K562 (cell line): ENCODE results near the gene ZBED4. TPM values are rescaled to one million over a fixed set of nuclear protein-coding genes. Genes with fewer than 3 reads are reported as not detected.

Source experiments
- BACH1 ChIP-seq: fragments of 200-800 bp; sonication (Bioruptor generic); IDR thresholded peaks from 2 replicates; pipeline ENCODE4 v1.6.1; 2016; ENCODE audit warnings: missing genetic modification characterization, missing compliant biosample characterization
- NFXL1 ChIP-seq: fragments of 450-650 bp; formaldehyde crosslinking; IDR thresholded peaks from 2 replicates; pipeline ENCODE4 v1.4.0; 2021; ENCODE audit warnings: mild to moderate bottlenecking
- PHF21A ChIP-seq: fragments of 450-650 bp; IDR thresholded peaks from 2 replicates; pipeline ENCODE4 v1.6.1; 2017; ENCODE audit warnings: low read depth, borderline replicate concordance
- TBL1XR1 ChIP-seq, 2 experiments: IDR thresholded peaks; 2 replicates each; pipeline ENCODE4 v1.6.1; 2012; ENCODE audit warnings: improper control_type of control experiment in 2 of 2, low read length in 2 of 2, mild to moderate bottlenecking in 1 of 2
- THRAP3 ChIP-seq: fragments of 450-650 bp; IDR thresholded peaks from 2 replicates; pipeline ENCODE4 v1.6.1; 2016; ENCODE audit warnings: mild to moderate bottlenecking, inconsistent platforms, borderline replicate concordance
- ZKSCAN1 ChIP-seq: fragments of 150-350 bp; IDR thresholded peaks from 2 replicates; pipeline ENCODE4 v1.6.1; 2016; ENCODE audit warnings: low read depth, low read length
- ZZZ3 ChIP-seq: fragments of 450-650 bp; IDR thresholded peaks from 2 replicates; pipeline ENCODE4 v1.6.1; 2016; ENCODE audit warnings: antibody characterized with exemption, mild to moderate bottlenecking, moderate library complexity
- polyA plus RNA-seq, 8 experiments: library from polyadenylated mRNA; depleted of rRNA in 4 of 8; stranded (reverse) in 5 of 8; unstranded in 3 of 8; fragments of >200 nt; fragmentation: Nextera tagmentation in 2 of 8; fragmentation: Illumina TruSeq in 1 of 8; extraction: Ambion mirVana in 2 of 8; extraction: Trizol in 1 of 8; gene quantifications; 2 replicates each; pipeline versions ENCODE4 v1.2.1 to v1.2.3, GENCODE V29; 2011 to 2014; ENCODE audit warnings: inconsistent platforms in 1 of 8, missing spikeins in 1 of 8
- total RNA-seq, 7 experiments: library from RNA; depleted of rRNA in 6 of 7; stranded (reverse); fragments of >200 nt in 6 of 7; fragmentation: Illumina TruSeq in 2 of 7; extraction: Trizol in 2 of 7; gene quantifications; 2 replicates each; pipeline versions ENCODE4 v1.2.1 to v1.2.3, GENCODE V29; 2011 to 2021; ENCODE audit warnings: low replicate concordance in 1 of 7
- TF ChIP-seq, protein P1 (sequence below): sonication (generic); formaldehyde crosslinking; IDR thresholded peaks from 2 replicates; pipeline ENCODE4 v1.8.1; 2023; ENCODE audit warnings: mild to moderate bottlenecking, missing genetic modification reagents, moderate library complexity
- TF ChIP-seq, protein P2 (sequence below): sonication (generic); formaldehyde crosslinking; IDR thresholded peaks from 2 replicates; pipeline ENCODE4 v1.8.0; 2022; ENCODE audit warnings: mild to moderate bottlenecking, missing genetic modification reagents, borderline replicate concordance
- TF ChIP-seq, protein P3 (sequence below): sonication (generic); formaldehyde crosslinking; IDR thresholded peaks from 2 replicates; pipeline ENCODE4 v1.8.1; 2023; ENCODE audit warnings: mild to moderate bottlenecking, missing genetic modification reagents
- TF ChIP-seq, protein P4 (sequence below): fragments of 250-450 bp; sonication (Bioruptor Pico); IDR thresholded peaks from 2 replicates; pipeline ENCODE4 v1.9.0; 2021; ENCODE audit warnings: mild to moderate bottlenecking
- TF ChIP-seq, protein P5 (sequence below): fragments of 450-650 bp; IDR thresholded peaks from 2 replicates; pipeline ENCODE4 v1.7.0; 2016; ENCODE audit warnings: borderline replicate concordance
- TF ChIP-seq, protein P6 (sequence below): fragments of 250-450 bp; sonication (Bioruptor Pico); IDR thresholded peaks from 2 replicates; pipeline ENCODE4 v1.5.0; 2020; ENCODE audit warnings: mild to moderate bottlenecking
- TF ChIP-seq, protein P7 (sequence below), 2 experiments: fragments of 200-800 bp in 1 of 2; sonication (Bioruptor generic) in 1 of 2; sonication (generic) in 1 of 2; formaldehyde crosslinking in 1 of 2; IDR thresholded peaks in 1 of 2; conservative IDR thresholded peaks in 1 of 2; 2 replicates each; pipeline versions ENCODE4 v1.5.0 to v1.6.1; 2016 to 2020; ENCODE audit warnings: missing compliant biosample characterization in 1 of 2, missing genetic modification characterization in 1 of 2, missing genetic modification reagents in 1 of 2

The ZBED4 gene
- total and polyA plus RNA-seq, 9 of the 15 experiments (the other 6 are each of a cell fraction or from before 2014, with no cell fraction given): 1.5 to 16.8 (median 7.4) TPM

DNA sequence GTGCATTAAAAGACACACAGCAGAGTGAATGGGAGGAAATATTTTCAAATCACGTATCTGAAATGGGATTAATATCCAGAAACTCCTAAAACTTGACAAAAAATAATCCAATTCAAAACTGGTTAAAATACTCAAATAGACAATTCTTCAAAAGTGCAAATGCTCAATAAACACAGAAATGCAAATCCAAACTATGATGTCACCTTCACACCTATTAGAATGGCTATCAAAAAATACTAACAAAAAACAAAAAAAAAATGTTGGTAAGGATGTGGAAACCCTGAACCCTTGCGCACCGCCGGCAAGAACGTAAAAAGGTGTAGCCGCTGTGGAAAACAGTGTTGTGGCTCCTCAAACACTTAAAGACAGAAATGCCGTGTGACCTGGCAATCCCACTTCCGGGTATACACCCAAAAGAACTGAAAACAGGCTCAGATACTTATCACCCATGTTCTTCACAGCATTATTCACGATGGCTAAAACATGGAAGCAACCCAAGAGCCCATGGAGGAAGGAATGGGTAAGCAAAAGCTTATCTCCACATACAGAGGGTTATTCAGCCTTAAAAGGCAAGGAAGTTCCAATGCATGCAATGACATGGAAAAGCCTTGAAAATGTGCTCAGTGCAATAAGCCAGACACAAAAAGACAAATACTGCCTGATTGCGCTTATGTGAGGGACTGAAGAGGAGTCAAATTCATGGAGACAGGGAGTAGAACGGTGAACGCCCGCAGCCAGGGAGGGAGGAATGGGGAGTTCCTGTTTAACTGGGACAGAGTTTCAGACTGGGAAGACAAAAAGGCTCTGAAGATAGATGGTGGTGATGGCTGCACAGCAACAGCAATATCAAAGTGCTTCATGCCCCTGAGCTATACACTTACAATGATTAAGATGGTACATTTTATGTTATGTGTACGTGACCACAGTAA lies 45.6 kb upstream of the ZBED4 start (continued):
- TF ChIP-seq, protein P1, sequence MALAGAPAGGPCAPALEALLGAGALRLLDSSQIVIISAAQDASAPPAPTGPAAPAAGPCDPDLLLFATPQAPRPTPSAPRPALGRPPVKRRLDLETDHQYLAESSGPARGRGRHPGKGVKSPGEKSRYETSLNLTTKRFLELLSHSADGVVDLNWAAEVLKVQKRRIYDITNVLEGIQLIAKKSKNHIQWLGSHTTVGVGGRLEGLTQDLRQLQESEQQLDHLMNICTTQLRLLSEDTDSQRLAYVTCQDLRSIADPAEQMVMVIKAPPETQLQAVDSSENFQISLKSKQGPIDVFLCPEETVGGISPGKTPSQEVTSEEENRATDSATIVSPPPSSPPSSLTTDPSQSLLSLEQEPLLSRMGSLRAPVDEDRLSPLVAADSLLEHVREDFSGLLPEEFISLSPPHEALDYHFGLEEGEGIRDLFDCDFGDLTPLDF (CRISPR knock-in tag): no peak
- TF ChIP-seq, protein P2, sequence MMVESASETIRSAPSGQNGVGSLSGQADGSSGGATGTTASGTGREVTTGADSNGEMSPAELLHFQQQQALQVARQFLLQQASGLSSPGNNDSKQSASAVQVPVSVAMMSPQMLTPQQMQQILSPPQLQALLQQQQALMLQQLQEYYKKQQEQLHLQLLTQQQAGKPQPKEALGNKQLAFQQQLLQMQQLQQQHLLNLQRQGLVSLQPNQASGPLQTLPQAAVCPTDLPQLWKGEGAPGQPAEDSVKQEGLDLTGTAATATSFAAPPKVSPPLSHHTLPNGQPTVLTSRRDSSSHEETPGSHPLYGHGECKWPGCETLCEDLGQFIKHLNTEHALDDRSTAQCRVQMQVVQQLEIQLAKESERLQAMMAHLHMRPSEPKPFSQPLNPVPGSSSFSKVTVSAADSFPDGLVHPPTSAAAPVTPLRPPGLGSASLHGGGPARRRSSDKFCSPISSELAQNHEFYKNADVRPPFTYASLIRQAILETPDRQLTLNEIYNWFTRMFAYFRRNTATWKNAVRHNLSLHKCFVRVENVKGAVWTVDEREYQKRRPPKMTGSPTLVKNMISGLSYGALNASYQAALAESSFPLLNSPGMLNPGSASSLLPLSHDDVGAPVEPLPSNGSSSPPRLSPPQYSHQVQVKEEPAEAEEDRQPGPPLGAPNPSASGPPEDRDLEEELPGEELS: 0 out of 2 replicates have a peak, but pooled peaks have one; percentile 44
- TF ChIP-seq THRAP3 (no peak), BACH1 (peak; percentile 67; the same call in 1 of the 2 replicates), TBL1XR1 (IDR thresholded peaks at IDR 0.05; ENCODE audit: low read length in 2 of 2) (peak in 1 of 2 experiments; percentile 45; a peak in 1 of 4 replicates), PHF21A (no peak), NFXL1 (CRISPR knock-in tag) (no peak), ZZZ3 (no peak), ZKSCAN1 (no peak)
- TF ChIP-seq, protein P3, sequence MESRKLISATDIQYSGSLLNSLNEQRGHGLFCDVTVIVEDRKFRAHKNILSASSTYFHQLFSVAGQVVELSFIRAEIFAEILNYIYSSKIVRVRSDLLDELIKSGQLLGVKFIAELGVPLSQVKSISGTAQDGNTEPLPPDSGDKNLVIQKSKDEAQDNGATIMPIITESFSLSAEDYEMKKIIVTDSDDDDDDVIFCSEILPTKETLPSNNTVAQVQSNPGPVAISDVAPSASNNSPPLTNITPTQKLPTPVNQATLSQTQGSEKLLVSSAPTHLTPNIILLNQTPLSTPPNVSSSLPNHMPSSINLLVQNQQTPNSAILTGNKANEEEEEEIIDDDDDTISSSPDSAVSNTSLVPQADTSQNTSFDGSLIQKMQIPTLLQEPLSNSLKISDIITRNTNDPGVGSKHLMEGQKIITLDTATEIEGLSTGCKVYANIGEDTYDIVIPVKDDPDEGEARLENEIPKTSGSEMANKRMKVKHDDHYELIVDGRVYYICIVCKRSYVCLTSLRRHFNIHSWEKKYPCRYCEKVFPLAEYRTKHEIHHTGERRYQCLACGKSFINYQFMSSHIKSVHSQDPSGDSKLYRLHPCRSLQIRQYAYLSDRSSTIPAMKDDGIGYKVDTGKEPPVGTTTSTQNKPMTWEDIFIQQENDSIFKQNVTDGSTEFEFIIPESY (CRISPR knock-in tag): peak; percentile 42; the same call in 1 of the 2 replicates
- TF ChIP-seq, protein P4, sequence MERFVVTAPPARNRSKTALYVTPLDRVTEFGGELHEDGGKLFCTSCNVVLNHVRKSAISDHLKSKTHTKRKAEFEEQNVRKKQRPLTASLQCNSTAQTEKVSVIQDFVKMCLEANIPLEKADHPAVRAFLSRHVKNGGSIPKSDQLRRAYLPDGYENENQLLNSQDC: no peak
- TF ChIP-seq, protein P5, sequence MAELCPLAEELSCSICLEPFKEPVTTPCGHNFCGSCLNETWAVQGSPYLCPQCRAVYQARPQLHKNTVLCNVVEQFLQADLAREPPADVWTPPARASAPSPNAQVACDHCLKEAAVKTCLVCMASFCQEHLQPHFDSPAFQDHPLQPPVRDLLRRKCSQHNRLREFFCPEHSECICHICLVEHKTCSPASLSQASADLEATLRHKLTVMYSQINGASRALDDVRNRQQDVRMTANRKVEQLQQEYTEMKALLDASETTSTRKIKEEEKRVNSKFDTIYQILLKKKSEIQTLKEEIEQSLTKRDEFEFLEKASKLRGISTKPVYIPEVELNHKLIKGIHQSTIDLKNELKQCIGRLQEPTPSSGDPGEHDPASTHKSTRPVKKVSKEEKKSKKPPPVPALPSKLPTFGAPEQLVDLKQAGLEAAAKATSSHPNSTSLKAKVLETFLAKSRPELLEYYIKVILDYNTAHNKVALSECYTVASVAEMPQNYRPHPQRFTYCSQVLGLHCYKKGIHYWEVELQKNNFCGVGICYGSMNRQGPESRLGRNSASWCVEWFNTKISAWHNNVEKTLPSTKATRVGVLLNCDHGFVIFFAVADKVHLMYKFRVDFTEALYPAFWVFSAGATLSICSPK: no peak
- TF ChIP-seq, protein P6, sequence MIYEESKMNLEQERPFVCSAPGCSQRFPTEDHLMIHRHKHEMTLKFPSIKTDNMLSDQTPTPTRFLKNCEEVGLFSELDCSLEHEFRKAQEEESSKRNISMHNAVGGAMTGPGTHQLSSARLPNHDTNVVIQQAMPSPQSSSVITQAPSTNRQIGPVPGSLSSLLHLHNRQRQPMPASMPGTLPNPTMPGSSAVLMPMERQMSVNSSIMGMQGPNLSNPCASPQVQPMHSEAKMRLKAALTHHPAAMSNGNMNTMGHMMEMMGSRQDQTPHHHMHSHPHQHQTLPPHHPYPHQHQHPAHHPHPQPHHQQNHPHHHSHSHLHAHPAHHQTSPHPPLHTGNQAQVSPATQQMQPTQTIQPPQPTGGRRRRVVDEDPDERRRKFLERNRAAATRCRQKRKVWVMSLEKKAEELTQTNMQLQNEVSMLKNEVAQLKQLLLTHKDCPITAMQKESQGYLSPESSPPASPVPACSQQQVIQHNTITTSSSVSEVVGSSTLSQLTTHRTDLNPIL (CRISPR knock-in tag): no peak
- TF ChIP-seq, protein P7, sequence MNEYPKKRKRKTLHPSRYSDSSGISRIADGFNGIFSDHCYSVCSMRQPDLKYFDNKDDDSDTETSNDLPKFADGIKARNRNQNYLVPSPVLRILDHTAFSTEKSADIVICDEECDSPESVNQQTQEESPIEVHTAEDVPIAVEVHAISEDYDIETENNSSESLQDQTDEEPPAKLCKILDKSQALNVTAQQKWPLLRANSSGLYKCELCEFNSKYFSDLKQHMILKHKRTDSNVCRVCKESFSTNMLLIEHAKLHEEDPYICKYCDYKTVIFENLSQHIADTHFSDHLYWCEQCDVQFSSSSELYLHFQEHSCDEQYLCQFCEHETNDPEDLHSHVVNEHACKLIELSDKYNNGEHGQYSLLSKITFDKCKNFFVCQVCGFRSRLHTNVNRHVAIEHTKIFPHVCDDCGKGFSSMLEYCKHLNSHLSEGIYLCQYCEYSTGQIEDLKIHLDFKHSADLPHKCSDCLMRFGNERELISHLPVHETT (CRISPR knock-in tag; conservative IDR thresholded peaks at IDR 0.05 in 1 of 2, IDR thresholded peaks at IDR 0.05 in 1 of 2): peak in 1 of 2 experiments; percentile 72; a peak in 1 of 4 replicates
